Neural progenitor cell (in vitro differentiated cells): ENCODE results near the gene ACAD10.

Source experiments
- EZH2phosphoT487 ChIP-seq: fragments of 200-600 bp; sonication (generic); IDR thresholded peaks from 2 replicates; pipeline ENCODE4 v1.6.1; 2017; ENCODE audit warnings: antibody characterized with exemption
- TF ChIP-seq, protein P1 (sequence below): fragments of 200-600 bp; sonication (generic); IDR thresholded peaks from 2 replicates; pipeline ENCODE4 v1.5.1; 2017; ENCODE audit warnings: antibody characterized with exemption, mild to moderate bottlenecking

GRCh38 chr12:111767362-111768158, 81.7 kb downstream of the ACAD10 start:
- TF ChIP-seq, protein P1, sequence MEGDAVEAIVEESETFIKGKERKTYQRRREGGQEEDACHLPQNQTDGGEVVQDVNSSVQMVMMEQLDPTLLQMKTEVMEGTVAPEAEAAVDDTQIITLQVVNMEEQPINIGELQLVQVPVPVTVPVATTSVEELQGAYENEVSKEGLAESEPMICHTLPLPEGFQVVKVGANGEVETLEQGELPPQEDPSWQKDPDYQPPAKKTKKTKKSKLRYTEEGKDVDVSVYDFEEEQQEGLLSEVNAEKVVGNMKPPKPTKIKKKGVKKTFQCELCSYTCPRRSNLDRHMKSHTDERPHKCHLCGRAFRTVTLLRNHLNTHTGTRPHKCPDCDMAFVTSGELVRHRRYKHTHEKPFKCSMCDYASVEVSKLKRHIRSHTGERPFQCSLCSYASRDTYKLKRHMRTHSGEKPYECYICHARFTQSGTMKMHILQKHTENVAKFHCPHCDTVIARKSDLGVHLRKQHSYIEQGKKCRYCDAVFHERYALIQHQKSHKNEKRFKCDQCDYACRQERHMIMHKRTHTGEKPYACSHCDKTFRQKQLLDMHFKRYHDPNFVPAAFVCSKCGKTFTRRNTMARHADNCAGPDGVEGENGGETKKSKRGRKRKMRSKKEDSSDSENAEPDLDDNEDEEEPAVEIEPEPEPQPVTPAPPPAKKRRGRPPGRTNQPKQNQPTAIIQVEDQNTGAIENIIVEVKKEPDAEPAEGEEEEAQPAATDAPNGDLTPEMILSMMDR, result no peak
- no peak for TF ChIP-seq EZH2phosphoT487
